IPS-18c (cell line): ENCODE measurements around the gene MAML3.

ENCODE experiments used
- H3K4me3 ChIP-seq: 2 replicates; pipeline ENCODE4 v1.7.0; 2013; ENCODE audit warnings: low read depth, mild to moderate bottlenecking, low read length, moderate library complexity; ENCODE audit not compliant: insufficient read depth
- H3K9me3 ChIP-seq: one replicate; pipeline ENCODE4 v1.6.1; 2013; ENCODE audit warnings: mild to moderate bottlenecking, low read length, moderate library complexity; ENCODE audit not compliant: control insufficient read depth, insufficient read depth

MAML3 gene

DNA sequence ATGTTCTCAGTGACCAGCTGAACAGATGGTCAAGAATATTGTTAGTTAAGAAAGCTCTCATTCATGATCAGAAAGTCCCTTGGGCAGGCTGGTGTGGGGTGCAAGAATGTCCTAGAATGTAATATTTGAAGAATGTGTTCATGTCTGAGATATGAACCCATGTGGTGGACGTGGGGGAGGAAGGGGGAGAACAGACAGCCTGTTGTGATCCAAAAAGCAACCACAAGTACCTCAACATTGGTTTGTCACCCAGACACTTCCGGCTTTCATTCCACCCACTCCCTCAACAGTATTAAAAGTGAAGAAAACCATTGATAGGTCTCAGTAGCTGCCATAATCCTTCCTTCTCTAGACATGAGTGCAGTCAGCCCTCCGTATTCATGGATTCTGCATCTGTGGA lies 82.2 kb downstream of the MAML3 start:
- no peaks in the 10 kb centered on the region for H3K9me3 ChIP-seq
- H3K4me3 ChIP-seq: no peak overlapping the region

DNA sequence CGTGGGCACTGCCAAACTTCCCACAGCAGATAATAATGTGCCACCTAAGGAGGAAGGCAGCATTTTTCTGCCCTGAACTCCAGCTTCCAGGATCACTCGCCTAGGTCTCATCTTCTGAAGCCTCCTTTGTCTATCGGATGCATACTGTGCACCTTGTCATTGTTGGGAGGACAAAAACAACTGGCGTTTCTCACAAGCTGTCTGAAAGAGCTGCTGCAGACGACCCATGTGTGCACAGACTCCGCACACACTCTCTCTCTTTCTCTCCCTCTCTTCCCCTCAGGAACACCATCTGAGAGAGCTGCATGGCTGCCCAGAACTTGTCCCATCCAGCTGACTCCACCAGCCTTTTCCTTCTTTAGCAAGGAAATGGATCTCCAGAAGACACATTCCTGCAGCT lies 83.0 kb downstream of the MAML3 start:
- no peaks in the 10 kb centered on the region for H3K9me3 ChIP-seq
- no peak overlapping the region for H3K4me3 ChIP-seq

- Histone ChIP-seq H3K4me3 (no peak overlapping the region), H3K9me3 (no peaks in the 10 kb centered on the region)
Observed at GRCh38 chr4:140070366-140070765, 83.6 kb downstream of the MAML3 start.

DNA sequence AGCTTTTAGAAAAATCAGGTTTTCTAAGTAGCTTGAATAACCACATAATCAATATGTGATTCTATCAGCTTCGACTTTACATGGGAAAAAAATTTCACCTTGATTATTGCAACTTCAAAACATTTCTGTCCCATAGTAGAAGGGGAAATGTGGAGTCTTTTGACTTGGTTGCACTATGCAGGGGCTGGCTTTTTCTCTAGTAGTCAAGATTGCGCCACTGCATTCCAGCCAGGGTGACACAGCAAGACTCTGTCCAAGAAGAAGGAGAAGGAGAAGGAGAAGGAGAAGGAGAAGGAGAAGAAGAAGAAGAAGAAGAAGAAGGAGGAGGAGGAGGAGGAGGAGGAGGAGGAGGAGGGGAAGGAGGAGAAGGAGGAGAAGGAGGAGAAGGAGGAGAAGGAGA lies 84.9 kb downstream of the MAML3 start:
- no peaks in the 10 kb centered on the region for H3K9me3 ChIP-seq
- H3K4me3 ChIP-seq: no peak overlapping the region

GRCh38 chr4:140068271-140068670 lies 85.7 kb downstream of the MAML3 start:
- Histone ChIP-seq H3K9me3 (no peaks in the 10 kb centered on the region), H3K4me3 (no peak overlapping the region)

- Histone ChIP-seq H3K9me3 (no peaks in the 10 kb centered on the region), H3K4me3 (no peak overlapping the region)
Observed at GRCh38 chr4:140066031-140066930, 87.7 kb downstream of the MAML3 start.

- Histone ChIP-seq H3K9me3 (no peaks in the 10 kb centered on the region), H3K4me3 (no peak overlapping the region)
Observed at GRCh38 chr4:140065393-140065792, 88.6 kb downstream of the MAML3 start.

DNA sequence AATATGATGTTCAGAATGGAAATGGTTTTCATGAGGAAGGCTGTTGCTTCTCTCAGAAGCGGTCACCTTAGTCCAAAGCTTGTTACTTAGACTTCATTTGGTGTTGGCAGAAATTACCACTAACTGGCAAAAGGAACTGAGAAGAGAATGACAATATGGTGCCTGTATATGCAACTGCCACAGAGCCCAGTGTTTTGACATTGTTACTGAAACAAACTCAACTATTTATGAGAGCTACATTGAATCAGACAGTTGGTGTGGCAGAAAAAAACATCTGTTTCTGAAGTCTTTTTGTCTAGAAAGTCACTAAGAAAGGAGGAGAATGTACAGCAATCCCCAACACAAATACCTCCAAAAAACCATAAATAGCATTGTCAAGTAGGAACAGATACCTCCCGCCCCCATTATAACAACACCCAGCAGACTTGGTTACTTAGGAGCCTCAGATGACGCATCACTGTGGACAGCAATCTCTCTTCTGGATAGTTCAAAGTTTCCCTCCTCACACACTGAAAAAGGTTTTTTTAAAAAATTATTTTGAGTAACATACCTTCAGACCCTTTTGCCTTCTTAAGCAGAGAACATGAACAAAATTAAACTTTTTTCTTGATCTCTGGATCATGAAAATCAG lies 92.2 kb downstream of the MAML3 start:
- Histone ChIP-seq H3K9me3 (no peaks in the 10 kb centered on the region), H3K4me3 (no peak overlapping the region)

GRCh38 chr4:140061194-140061593 lies 92.8 kb downstream of the MAML3 start:
- Histone ChIP-seq H3K9me3 (no peaks in the 10 kb centered on the region), H3K4me3 (no peak overlapping the region)

DNA sequence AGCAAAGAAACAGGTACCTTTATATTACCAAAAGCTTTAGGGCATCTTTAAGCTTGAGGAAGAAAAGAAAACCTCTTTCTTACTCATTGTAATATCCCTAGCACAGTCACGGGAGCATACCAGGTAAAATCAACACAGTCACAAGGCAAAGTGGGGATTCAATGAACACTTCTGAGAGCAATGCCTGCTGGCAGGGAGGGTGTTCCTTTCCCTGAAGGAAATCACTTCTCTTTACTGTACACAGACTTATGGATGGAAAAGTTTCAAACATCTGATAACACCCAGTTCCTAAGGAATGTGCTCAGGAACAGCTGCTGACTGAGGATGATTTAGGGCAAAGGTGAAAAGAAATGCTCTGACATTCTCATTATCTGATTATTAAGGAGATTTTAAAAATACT lies 94.8 kb downstream of the MAML3 start:
- Histone ChIP-seq H3K4me3 (no peak overlapping the region), H3K9me3 (no peaks in the 10 kb centered on the region)

- no peak overlapping the region for H3K4me3 ChIP-seq
- no peaks in the 10 kb centered on the region for H3K9me3 ChIP-seq
Observed at GRCh38 chr4:140057701-140058100, 96.3 kb downstream of the MAML3 start.

DNA sequence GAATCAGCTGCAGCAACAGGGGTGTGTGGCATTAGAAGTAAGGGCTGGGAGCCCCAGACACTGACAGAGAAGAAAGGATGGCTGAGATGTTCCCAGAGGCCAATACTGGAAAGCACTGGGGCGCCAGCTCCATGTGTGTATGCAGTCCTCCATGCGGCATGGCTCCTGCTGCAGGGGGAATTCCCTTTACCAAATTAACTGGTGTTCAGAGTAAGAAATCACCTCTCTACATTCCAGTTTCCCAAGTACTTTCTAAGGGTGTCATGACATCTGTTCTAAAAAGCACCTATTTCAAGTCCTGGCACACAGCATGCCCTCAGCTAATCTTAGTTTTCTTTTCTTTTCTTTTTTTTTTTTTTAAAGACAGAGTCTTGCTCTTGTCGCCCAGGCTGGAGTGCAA lies 98.0 kb downstream of the MAML3 start:
- no peaks in the 10 kb centered on the region for H3K9me3 ChIP-seq
- H3K4me3 ChIP-seq: no peak overlapping the region

DNA sequence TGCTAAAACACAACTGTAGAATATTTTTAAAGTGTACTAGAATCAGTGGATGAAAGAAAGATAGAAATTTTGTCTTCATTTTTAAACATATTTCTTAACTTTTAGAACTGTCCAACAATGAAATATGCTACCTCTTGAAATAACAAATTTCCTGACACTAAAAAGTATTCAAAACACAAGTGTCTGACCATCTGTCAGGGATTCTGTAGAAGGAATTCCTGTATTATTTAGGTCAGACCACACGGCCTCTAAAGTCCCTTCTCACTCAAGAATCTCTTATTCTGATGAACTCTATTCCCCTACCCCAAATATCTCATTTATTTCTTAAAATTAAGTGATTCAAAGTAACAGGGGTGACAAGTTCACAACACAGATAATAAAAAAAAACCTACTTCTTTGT lies 99.1 kb downstream of the MAML3 start:
- no peak overlapping the region for H3K4me3 ChIP-seq
- H3K9me3 ChIP-seq: no peaks in the 10 kb centered on the region

GRCh38 chr4:140053185-140053584 lies 100.8 kb downstream of the MAML3 start:
- no peak overlapping the region for H3K4me3 ChIP-seq

GRCh38 chr4:140052050-140052449 lies 101.9 kb downstream of the MAML3 start:
- H3K9me3 ChIP-seq: no peaks in the 10 kb centered on the region
- H3K4me3 ChIP-seq: no peak overlapping the region

More at GRCh38 chr4:140053185-140053584, 100.8 kb downstream of the MAML3 start:
- H3K9me3 ChIP-seq: no peaks in the 10 kb centered on the region

GRCh38 chr4:140049849-140050637 lies 103.9 kb downstream of the MAML3 start:
- Histone ChIP-seq H3K4me3 (no peak overlapping the region), H3K9me3 (no peaks in the 10 kb centered on the region)

GRCh38 chr4:140049024-140049848 lies 104.7 kb downstream of the MAML3 start:
- no peaks in the 10 kb centered on the region for H3K9me3 ChIP-seq
- no peak overlapping the region for H3K4me3 ChIP-seq
